ENCODE measurements around the gene FADD.

Gene FADD

GRCh38 chr11:70185348-70186055, 17.6 kb upstream of the FADD start:
- no peak for TF ChIP-seq CTCF (IDR thresholded peaks at IDR 0.05; ENCODE audit: low read depth, low read length, missing control alignments)
- no peak overlapping the region for H3K4me3 ChIP-seq (replicated peaks; ENCODE audit: low read depth, low read length)
- no peak for DNase-seq (ENCODE audit: extremely low read depth, low read depth)

GRCh38 chr11:70186420-70186819, 16.7 kb upstream of the FADD start:
- TF ChIP-seq CTCF (IDR thresholded peaks at IDR 0.05; ENCODE audit: low read depth, low read length, missing control alignments): no peak
- no peak overlapping the region for H3K4me3 ChIP-seq (replicated peaks; ENCODE audit: low read depth, low read length)
- no peak for DNase-seq (ENCODE audit: extremely low read depth, low read depth)

GRCh38 chr11:70186936-70187335, 16.2 kb upstream of the FADD start:
- no peak for TF ChIP-seq CTCF (IDR thresholded peaks at IDR 0.05; ENCODE audit: low read depth, low read length, missing control alignments)
- no peak for DNase-seq (ENCODE audit: extremely low read depth, low read depth)
- no peak overlapping the region for H3K4me3 ChIP-seq (replicated peaks; ENCODE audit: low read depth, low read length)

- TF ChIP-seq CTCF (IDR thresholded peaks at IDR 0.05; ENCODE audit: low read depth, low read length, missing control alignments): no peak
- DNase-seq (ENCODE audit: extremely low read depth, low read depth): no peak
- no peak overlapping the region for H3K4me3 ChIP-seq (replicated peaks; ENCODE audit: low read depth, low read length)
These were observed 15.3 kb upstream of the FADD start for GRCh38 chr11:70187771-70188170.

- no peak overlapping the region for H3K4me3 ChIP-seq (replicated peaks; ENCODE audit: low read depth, low read length)
- no peak for DNase-seq (ENCODE audit: extremely low read depth, low read depth)
- TF ChIP-seq CTCF (IDR thresholded peaks at IDR 0.05; ENCODE audit: low read depth, low read length, missing control alignments): no peak
These were observed 13.5 kb upstream of the FADD start for GRCh38 chr11:70189622-70190021.

GRCh38 chr11:70191495-70192140, 11.5 kb upstream of the FADD start:
- no peak for DNase-seq (ENCODE audit: extremely low read depth, low read depth)
- H3K4me3 ChIP-seq (replicated peaks; ENCODE audit: low read depth, low read length): no peak overlapping the region
- peak; percentile 78 for TF ChIP-seq CTCF (IDR thresholded peaks at IDR 0.05; ENCODE audit: low read depth, low read length, missing control alignments)

Measured in HFF-Myc (cell line).